ENCODE data around the gene EXOC3L1. TPM values are rescaled to one million over a fixed set of nuclear protein-coding genes. Genes with fewer than 3 reads are reported as not detected.

Gene EXOC3L1
- total RNA-seq, 1 donor from 2014 or later: 2.1 TPM

DNA sequence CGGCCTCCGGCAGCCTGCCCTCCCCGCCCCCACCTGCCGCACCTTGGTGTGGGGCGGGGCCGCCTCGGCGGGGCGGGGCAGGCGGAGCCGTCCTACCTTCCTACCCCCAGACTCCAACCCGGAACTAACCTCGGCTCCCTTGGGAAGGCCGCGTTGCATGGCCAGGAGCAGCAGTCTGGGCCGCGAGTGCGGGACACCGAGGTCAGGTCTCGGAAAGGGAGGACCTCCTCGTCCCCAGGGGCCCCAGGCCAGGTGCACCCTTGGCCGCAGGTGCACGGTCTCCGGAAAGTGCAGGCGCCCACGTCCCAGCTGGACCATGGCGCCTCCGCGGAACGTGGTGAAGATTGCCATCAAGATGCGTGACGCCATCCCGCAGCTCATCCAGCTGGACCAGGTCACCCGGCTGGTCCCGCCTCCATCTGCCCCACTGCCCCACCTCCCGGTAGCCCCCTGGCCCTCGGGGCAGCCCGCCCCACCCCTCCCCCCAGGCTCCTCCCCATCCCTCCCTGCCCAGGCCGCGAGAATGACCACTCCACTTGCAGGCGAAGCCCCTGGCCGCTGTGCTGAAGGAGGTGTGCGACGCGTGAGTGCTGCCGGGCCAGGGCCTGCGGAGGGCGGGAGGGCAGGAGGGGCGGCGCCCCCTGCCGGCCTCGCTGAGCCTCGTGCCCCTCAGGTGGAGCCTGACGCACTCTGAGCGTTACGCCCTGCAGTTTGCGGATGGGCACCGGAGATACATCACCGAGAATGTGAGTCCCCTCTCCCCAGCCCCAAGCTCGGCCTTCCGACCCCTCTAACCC, 9.3 kb upstream of the EXOC3L1 start, which contains the start of gene ELMO3:
Gene ELMO3 (plus strand): TSS at position 121 of the 797 bp plus-strand sequence. CDS start 196 bp downstream, at position 317.
- no peak for DNase-seq (ENCODE audit: low read depth)

DNA sequence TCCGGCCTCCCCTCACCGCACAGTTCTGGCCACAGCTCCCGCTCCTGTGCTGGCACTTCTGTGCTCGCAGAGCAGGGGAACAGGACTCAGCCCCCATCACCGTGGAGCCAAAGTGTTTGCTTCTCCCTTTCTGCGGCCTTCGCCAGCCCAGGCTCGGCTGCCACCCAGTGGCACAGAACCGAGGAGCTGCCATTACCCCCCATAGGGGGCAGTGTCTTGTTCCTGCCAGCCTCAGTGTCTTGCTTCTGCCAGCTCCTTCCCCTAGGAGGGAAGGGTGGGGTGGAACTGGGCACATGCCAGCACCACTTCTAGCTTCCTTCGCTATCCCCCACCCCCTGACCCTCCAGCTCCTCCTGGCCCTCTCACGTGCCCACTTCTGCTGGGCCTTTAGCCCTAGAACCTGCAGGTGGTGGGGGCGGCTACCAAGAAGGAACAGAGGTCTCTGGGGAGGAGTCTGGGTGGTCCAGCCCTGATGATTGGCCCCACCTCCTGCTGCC, 8.3 kb upstream of the EXOC3L1 start:
- peak; percentile 41 for DNase-seq (ENCODE audit: low read depth)

DNA sequence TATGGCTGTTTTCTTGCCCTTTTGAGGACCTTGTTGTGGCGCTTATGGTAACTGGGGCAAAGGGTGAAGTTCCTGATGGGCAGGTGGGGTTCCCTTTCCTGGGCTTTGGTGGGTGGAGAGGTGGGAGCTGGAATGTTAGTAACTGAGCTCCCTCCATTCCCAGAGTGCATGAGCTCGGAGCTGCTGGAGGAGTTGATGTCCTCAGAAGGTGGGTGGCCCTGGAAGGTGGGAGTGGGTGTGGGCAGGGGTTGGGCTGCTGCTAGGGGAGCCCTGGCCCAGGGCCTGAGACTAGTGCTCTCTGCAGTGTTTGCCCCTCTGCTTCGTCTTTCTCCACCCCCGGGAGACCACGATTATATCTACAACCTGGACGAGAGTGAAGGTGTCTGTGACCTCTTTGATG, 7.8 kb upstream of the EXOC3L1 start:
- DNase-seq (ENCODE audit: low read depth): no peak

DNA sequence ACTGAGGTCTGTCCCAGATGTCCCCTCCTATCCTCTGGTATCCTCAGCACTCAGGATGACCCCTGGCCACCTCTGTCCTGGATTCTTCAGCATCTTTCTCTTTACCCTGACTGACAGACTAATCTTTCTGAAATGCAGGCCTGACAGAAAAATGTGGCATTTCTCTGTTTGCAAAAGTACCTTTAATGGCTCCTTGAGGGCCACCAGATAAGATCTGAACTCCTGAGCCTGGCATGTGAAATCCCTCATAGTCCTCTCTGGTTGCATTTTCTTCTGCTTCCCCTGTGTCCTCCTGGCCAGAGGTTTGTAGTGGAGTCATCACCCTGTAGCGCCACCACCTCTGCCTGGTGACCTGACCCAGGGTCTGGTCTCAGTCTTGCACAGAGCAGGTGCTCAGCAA, 6.9 kb upstream of the EXOC3L1 start:
- DNase-seq (ENCODE audit: low read depth): no peak

DNA sequence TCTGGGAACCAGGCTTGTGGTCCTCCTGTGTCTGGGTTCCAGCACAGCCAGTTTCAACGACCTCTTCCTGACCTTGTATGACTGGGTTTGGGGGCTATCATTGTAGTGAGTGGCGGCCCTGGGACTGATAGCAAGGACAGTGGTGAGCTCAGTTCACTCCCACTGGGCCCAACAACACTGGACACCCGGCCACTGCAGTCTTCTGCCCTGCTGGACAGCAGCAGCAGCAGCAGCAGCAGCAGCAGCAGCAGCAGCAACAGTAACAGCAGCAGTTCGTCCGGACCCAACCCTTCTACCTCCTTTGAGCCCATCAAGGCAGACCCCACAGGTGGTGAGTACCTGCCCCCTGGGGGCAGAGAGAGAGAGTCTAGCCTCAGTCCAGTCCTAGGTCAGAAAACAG, 5.7 kb upstream of the EXOC3L1 start:
- no peak for DNase-seq (ENCODE audit: low read depth)

DNA sequence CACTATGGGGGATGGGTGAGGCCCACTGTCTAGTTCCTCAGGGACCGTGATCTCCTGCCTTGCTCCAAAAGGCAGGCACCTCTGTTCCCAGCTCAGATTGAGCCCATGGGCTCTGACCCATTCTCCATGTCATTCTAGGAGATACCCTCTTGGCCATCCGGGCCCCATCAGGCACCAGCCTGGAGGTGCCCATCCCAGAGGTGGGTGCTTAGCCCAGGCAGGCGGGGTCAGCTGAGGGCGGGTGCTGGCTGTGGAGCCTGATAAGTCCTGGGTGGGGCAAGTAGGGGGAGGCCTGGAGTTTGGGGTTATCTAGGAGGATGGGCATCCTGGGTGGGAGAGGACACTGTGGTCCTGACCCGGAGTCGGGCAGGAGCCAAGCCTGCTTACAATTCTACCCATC, 4.3 kb upstream of the EXOC3L1 start:
- no peak for DNase-seq (ENCODE audit: low read depth)

DNA sequence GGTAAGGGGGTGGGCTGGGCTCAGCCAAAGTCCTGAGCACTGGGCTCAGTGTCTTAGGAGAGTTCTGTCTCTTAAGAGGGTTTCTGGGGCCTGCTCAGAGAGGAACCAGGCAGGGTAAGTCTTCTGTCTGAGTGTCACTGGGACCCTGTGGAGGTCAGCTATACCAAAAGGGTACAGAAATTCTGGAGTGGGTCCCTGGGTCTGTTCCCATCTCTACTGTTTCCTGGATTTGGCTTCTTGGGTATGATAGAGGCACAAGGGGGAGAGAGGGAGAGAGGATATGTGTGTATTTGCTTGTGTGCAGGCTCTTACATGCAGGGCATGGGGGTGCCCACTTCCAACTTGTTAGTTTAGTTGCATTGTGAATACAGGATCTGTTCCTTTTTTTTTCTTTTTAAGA, 3.6 kb upstream of the EXOC3L1 start:
- DNase-seq (ENCODE audit: low read depth): no peak

DNA sequence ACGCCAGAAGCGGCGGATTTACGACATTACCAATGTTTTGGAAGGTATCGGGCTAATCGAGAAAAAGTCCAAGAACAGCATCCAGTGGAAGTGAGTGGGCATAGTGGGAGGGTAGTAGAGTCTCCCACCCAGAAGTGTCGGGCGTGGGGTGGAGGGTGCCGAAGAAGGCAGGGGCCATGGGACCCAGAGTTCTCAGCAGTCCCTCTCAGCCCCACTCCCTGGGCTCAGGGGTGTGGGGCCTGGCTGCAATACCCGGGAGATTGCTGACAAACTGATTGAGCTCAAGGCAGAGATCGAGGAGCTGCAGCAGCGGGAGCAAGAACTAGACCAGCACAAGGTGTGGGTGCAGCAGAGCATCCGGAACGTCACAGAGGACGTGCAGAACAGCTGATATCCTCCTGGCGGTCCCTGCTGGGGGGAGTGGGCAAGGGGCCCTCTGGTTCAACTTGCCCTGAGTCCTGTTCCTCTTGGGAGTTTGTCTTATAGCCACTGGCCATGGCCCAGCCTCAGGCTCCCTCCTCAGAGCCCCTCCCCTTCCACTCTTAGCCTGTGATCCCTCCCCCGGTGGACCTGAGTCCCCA, 2.9 kb upstream of the EXOC3L1 start:
- DNase-seq (ENCODE audit: low read depth): no peak

DNA sequence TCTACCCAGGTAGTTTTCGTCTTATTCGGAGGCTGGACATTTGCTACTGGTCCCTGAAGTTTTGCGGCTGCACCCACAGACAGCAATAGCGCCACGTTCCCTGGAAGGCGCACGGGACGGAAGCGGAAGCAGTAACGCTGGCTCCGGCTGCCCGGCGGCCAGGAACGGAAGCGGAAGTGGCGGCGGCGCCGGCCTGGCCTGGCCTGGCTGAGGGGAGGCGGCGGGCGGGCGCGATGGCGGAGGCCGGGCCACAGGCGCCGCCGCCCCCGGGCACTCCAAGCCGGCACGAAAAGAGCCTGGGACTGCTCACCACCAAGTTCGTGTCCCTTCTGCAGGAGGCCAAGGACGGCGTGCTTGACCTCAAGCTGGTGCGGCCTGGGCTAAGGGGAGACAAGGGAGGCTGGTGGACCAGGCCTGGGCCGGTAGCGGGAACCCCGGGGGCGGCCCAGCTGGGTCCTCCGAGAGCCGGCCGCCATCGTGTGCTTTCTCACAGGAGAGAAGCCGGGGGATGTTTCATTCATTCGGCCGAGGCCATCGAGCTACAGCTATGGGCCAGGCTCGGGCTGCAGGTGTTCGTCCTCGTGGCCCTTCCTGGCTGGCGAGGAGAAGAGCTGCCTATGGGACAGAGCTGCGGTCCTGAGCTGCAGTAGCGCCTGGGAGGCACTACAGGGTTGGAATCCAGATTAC, 2.2 kb upstream of the EXOC3L1 start, which contains the start of gene E2F4:
Gene E2F4 (plus strand): TSS at position 161 of the 687 bp plus-strand sequence. CDS start 73 bp downstream, at position 234.
- DNase-seq (ENCODE audit: low read depth): peak; percentile 91

DNA sequence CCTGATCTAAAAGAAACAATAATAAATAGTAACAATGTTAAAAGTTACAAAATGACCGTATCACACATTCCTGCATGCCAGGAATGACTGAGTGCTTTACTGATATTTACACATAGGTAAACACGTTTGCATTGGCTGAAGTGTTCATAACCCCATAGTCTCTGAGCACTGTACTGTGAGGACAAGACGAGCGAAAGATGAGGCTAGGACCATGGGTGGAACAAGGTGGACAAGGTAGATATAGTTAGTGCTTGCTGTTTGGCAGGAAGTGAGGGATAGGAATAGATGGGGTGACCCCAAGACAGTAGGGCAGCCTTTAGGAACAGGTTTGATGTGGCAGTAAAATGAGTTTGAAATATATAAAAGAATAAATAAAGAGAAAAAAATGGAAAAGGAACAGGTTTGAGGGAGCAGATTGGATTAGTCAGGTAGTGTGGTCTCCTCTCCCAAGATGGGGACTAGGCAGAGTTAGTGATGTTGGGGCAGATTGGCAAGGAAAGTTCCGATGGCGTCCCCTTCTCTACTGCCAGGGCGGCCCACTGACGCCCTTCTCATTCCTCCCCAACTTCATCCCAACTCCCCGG, 1.6 kb upstream of the EXOC3L1 start:
- DNase-seq (ENCODE audit: low read depth): no peak

DNA sequence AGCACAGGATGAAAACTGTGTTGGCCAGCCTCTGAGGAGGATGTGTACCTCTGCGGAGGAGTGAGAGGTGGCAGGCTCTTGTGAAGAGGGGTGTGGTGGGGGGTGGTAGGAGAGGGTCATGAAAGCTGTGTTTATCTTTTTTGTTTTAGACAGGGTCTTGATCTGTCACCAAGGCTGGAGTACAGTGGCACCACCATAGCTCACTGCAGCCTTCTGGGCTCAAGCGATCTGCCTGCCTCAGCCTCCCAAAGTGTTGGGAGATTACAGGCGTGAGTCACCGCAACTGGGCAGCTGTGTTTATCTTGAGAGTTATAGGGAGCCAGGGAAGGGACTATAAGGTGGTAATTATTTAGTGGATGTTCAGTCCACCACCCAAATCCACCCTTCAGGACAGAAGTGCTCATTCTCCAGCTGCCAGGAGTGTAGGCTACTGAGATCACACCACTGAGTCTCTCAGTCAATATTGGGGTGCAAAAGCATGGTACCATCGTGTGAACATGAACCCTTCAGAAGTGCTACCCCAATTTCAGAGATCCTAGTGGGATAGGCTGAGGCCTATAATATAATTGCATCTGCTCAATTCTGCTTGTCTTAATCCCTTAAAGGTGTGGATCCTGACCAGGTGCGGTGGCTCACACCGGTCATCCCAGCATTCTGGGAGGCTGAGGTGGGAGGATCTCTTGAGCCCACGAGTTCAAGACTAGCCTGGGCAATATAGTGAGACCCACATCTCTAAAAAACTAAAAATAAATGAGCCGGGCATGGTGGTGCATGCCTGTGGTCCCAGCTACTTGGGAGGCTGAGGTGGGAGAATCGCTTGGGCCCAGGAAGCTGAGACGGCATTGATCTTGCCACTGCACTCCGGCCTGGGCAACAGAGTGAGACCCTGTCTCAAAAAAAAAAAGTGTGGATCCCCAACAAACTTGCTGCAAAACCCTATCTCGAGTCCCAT, 788 bp upstream of the EXOC3L1 start:
- DNase-seq (ENCODE audit: low read depth): no peak

DNA sequence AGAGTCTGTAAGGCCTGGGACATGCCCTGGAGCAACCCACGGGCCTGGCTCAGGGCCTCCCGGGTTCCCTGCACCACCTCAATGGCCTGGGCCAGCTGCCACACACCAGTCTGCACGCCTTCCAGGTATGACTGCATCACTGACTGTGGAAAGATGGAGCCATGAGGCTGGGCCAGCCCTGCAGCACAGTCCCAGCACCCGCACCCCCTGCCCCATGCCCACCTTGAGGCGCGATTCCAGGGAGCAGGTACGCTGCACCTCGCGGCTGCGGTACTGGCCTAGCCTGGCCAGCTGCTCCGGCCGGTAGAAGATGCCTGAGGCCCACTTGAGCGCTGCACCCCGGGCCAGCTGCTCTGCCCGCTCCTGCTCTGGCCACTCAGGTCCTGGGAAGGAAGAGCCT, 1.1 kb downstream of the EXOC3L1 start:
- no peak for DNase-seq (ENCODE audit: low read depth)

DNA sequence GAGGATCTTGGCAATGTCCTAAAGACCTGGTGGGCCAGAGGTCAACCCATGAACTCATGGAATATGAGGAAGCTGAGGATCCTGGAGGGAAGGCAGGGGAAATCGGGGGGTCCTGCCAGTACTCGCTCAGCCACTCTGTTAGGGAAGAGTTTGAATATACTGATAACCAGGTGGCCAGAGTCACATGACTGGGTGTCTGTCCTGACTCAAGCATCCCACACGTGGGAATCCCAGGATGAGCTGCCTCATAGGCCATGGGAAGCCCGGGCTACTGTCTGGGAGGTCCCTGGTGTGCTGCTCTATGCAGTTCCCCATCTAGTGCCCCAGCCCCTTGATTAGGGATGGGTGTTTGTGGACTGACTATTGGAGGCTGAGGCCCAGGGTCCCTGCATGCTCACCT, 1.6 kb downstream of the EXOC3L1 start:
- DNase-seq (ENCODE audit: low read depth): no peak

DNA sequence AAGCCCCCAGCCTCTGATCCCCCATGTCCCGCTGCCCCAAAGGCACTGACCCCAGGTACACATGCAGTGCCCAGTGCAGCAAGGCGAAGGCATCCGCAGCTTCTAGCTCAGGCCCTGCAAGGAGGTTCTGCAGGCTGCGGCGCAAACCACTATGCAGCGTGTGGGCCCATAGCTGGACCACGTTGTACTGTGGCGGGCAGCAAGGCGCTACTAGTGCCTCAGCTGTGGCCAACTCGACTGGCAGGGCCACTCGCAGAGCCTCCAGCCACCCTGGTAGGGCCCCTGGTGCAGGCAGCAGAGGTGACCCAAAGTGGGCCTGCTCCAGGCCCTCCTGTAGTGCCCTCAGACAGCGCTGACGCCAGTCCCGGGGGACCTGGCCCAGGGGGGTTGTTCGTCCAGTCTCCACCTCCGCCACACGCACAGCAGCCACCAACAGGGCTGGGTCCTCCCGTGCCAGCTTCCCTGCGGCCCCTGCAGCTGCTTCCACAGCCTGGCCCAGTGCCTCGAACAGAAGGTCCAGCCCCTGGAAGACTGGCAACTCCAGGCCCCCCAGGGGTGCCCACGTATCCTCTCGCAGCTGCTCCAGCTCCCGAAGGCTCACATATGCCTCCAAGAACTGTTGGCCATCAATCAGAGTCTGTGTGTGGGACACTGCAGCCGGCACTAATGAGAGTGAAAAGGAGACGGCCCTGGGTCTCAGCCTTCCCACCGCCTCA, 2.6 kb downstream of the EXOC3L1 start:
- peak; percentile 96 for DNase-seq (ENCODE audit: low read depth)

DNA sequence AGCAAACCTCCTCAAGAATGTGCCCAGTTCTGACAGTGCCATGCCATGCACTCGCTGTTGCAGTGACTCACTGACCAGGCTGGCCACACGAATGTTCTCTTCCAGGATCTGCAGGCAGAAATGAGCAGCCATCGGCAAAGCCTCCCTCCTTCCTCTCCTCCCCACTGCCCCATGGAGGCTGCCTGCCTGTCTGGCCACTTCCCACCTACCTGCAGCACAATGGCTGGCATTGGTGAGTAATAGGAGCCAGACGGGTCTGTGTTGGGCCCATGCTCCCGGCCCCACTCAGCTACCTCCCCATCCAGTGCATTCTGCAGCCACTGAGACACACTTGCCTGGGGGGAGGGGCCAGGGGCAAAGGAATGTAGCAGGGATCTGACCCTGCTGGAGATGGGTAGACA, 3.4 kb downstream of the EXOC3L1 start:
- DNase-seq (ENCODE audit: low read depth): peak; percentile 87

DNA sequence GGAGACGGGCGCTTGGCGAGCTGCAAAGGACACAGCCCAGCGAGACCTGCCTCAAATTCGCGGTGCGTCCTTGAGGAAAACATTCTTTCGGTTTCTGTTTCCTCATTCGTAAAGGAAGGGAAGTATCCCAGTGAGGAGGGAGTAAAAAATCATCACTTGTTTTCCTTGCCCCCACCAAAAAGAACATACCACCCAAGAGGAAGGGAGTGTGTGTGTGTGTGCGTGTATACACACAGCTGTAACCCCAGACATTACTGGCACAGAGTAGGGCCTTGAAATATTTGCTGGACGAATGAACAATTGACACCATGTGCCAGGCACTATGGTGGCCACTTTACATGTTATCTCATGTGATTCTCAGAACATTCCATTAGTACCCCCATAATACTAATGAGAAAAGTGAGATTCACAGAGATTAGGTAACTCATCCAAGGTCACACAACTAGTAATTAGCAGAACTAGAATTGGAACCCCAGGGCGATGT, 4.2 kb downstream of the EXOC3L1 start:
- DNase-seq (ENCODE audit: low read depth): no peak

DNA sequence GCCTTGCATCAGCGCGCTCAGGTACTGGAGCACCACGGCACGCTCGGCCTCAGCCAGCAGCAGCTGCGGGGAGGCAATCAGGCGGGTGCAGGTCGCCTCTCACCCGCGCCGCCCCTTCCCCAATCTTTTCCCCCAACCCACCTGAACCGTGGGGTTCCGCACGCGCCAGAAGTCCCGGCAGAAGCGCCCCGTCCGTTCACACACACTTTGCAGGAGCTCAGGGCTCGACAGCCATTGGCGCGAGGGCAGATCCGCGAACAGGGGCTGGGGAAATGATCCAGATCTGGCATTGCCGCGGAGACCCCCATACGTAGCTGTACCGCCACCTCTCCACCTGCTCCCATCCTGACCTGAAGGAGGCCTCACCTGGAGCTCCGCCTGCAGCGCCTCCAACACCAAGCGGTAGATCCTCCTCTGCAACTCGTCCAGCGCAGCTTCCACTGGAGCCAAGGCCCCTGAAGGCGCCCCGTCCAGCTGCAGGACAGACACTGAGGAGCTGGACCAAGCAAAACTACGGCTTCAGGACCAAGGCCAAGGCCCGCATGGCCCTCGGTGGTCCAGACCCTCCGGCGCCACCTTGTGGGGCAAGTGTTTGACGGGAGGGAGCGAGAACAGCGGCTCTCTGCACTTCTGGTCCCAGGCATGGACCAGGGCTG, 4.8 kb downstream of the EXOC3L1 start:
- peak; percentile 95 for DNase-seq (ENCODE audit: low read depth)

DNA sequence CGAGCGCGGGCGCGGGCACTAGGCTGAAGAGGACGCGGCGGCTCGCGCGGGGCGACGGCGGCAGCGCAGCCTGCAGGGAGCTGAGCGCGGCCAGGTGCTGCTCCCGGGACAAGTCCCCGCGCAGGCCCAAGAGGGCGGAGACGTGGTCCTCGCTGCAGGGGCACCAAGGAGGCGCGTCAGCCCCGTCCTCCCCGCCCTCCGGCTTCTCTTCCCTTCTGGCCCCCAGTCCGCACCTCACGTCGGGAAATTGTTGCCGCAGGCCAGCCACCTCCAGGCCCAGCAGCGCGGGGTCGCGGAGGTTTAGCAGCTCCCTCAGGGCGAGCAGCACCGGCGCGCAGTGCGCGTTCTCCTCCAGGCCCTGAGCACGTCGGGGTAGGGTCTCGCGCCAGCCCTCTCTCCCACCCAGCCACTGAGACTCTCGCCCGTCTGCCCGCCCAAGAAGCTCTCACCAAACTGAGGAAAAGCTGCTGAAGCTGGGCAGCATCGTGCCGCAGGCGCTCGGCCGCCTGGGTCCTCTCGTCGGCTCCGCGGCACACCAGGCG, 5.4 kb downstream of the EXOC3L1 start:
- no peak for DNase-seq (ENCODE audit: low read depth)
